OCI-LY1 (cell line): Measurements from ENCODE around the gene BTBD10.

ENCODE experiments used
- H2AFZ ChIP-seq: fragments of 200-600 bp; sonication (generic), shearing (Covaris generic); 2 replicates; pipeline ENCODE4 v1.6.0; 2014; ENCODE audit warnings: antibody characterized with exemption, mild to moderate bottlenecking, low read length
- H3F3A ChIP-seq: fragments of 200-600 bp; sonication (generic), shearing (Covaris generic); 2 replicates; pipeline ENCODE4 v1.6.0; 2014; ENCODE audit warnings: mild to moderate bottlenecking, antibody characterized with exemption, low read length, moderate library complexity; ENCODE audit not compliant: insufficient read depth
- H3K27ac ChIP-seq: fragments of 200-600 bp; sonication (generic); 2 replicates; pipeline ENCODE4 v1.5.1; 2014; ENCODE audit warnings: low read length, mixed run types, mild to moderate bottlenecking, low read depth; ENCODE audit not compliant: poor library complexity, severe bottlenecking
- H3K27me3 ChIP-seq: fragments of 200-600 bp; sonication (generic); 2 replicates; pipeline ENCODE4 v1.6.0; 2014; ENCODE audit warnings: antibody characterized with exemption, mild to moderate bottlenecking, low read length, moderate library complexity; ENCODE audit not compliant: insufficient read depth
- H3K36me3 ChIP-seq: fragments of 200-600 bp; sonication (generic); 2 replicates; pipeline ENCODE4 v1.6.1; 2014; ENCODE audit warnings: mild to moderate bottlenecking, antibody characterized with exemption, low read length, moderate library complexity, mixed read lengths; ENCODE audit not compliant: insufficient read depth
- H3K4me1 ChIP-seq: fragments of 200-600 bp; sonication (generic); 2 replicates; pipeline ENCODE4 v1.5.1; 2014; ENCODE audit warnings: mild to moderate bottlenecking, low read length, moderate library complexity; ENCODE audit not compliant: insufficient read depth, severe bottlenecking
- H3K4me2 ChIP-seq: fragments of 200-600 bp; sonication (generic), shearing (Covaris generic); 2 replicates; pipeline ENCODE4 v1.6.1; 2014; ENCODE audit warnings: low read length
- H3K4me3 ChIP-seq: fragments of 200-600 bp; sonication (generic); 2 replicates; pipeline ENCODE4 v1.5.1; 2014; ENCODE audit warnings: low read length, low read depth, mild to moderate bottlenecking, mixed read lengths; ENCODE audit not compliant: poor library complexity, severe bottlenecking
- H3K79me2 ChIP-seq: fragments of 200-600 bp; shearing (Covaris generic); 2 replicates; pipeline ENCODE4 v1.6.1; 2016; ENCODE audit warnings: mixed run types, low read length, mixed read lengths; ENCODE audit not compliant: insufficient read depth
- H3K9ac ChIP-seq: fragments of 200-600 bp; sonication (generic), shearing (Covaris generic); 2 replicates; pipeline ENCODE4 v1.6.1; 2014; ENCODE audit warnings: mild to moderate bottlenecking, low read length, mixed read lengths
- H3K9me2 ChIP-seq: fragments of 200-600 bp; sonication (generic), shearing (Covaris generic); 2 replicates; pipeline ENCODE4 v1.6.1; 2014; ENCODE audit warnings: low read depth, mild to moderate bottlenecking, low read length, mixed read lengths
- H3K9me3 ChIP-seq: fragments of 200-600 bp; shearing (Covaris generic); 2 replicates; pipeline ENCODE4 v1.6.1; 2014; ENCODE audit warnings: low read length, mixed read lengths
- H4K20me1 ChIP-seq: fragments of 200-600 bp; sonication (generic), shearing (Covaris generic); 2 replicates; pipeline ENCODE4 v1.6.0; 2016; ENCODE audit warnings: mild to moderate bottlenecking, low read length; ENCODE audit not compliant: insufficient read depth
- EZH2 ChIP-seq: fragments of 200-600 bp; sonication (generic), shearing (Covaris generic); IDR thresholded peaks from 2 replicates; pipeline ENCODE4 v1.8.0; 2017; ENCODE audit warnings: borderline replicate concordance, mixed run types, mild to moderate bottlenecking, antibody characterized with exemption, low read length, moderate library complexity, mixed read lengths
- TF ChIP-seq, protein P1 (sequence below): fragments of 200-600 bp; sonication (generic), shearing (Covaris generic); IDR thresholded peaks from 2 replicates; pipeline ENCODE4 v1.5.1; 2017; ENCODE audit warnings: mild to moderate bottlenecking, antibody characterized with exemption, low read length, moderate library complexity, mixed read lengths

Gene BTBD10

DNA sequence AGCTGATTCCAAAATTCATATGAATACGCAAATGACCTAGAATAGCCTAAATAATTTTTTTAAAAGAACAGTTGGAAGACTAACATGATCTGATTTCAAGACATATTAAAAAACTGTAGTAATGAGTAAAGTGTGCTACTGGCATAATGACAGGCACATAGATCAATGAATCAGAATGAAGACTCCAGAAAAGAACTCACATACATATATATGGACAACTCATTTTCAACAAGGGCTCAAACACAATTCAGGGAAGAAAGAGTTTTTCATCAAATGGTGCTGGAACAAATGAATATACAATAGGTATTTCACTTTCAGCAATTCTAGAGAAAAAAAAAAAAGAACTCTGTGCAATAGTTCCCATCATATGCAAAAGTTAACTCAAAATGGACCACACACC is 33.7 kb downstream of the BTBD10 start:
- Histone ChIP-seq H3K4me1 (no peaks in the 10 kb centered on the region), H2AFZ (no peak overlapping the region), H3K4me3 (no peak overlapping the region), H3K79me2 (peaks cover 11% of the 10 kb centered on the region), H3K27me3 (no peaks in the 10 kb centered on the region), H3K9me2 (no peaks in the 10 kb centered on the region), H3K27ac (no peak overlapping the region), H3K4me2 (no peak overlapping the region), H4K20me1 (no peaks in the 10 kb centered on the region), H3K9me3 (peaks cover 8% of the 10 kb centered on the region), H3F3A (no peaks in the 10 kb centered on the region), H3K36me3 (no peaks in the 10 kb centered on the region), H3K9ac (no peak overlapping the region)
- TF ChIP-seq, protein P1, sequence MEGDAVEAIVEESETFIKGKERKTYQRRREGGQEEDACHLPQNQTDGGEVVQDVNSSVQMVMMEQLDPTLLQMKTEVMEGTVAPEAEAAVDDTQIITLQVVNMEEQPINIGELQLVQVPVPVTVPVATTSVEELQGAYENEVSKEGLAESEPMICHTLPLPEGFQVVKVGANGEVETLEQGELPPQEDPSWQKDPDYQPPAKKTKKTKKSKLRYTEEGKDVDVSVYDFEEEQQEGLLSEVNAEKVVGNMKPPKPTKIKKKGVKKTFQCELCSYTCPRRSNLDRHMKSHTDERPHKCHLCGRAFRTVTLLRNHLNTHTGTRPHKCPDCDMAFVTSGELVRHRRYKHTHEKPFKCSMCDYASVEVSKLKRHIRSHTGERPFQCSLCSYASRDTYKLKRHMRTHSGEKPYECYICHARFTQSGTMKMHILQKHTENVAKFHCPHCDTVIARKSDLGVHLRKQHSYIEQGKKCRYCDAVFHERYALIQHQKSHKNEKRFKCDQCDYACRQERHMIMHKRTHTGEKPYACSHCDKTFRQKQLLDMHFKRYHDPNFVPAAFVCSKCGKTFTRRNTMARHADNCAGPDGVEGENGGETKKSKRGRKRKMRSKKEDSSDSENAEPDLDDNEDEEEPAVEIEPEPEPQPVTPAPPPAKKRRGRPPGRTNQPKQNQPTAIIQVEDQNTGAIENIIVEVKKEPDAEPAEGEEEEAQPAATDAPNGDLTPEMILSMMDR = no peak
- TF ChIP-seq EZH2 = no peak

- no peak overlapping the region for H3K9ac ChIP-seq
Observed at GRCh38 chr11:13427440-13427839, 35.6 kb downstream of the BTBD10 start.

GRCh38 chr11:13423372-13423771 is 39.6 kb downstream of the BTBD10 start:
- no peak for TF ChIP-seq EZH2
- TF ChIP-seq, protein P1 = no peak
- no peaks in the 10 kb centered on the region for H3K9me2 ChIP-seq
- H3K4me3 ChIP-seq = no peak overlapping the region
- H3K4me1 ChIP-seq = no peaks in the 10 kb centered on the region
- H3K79me2 ChIP-seq = peaks cover 11% of the 10 kb centered on the region
- H3F3A ChIP-seq = no peaks in the 10 kb centered on the region
- H3K9me3 ChIP-seq = peaks cover 8% of the 10 kb centered on the region
- no peak overlapping the region for H3K4me2 ChIP-seq
- H3K9ac ChIP-seq = no peak overlapping the region
- no peaks in the 10 kb centered on the region for H3K27me3 ChIP-seq
- H3K27ac ChIP-seq = no peak overlapping the region
- H2AFZ ChIP-seq = no peak overlapping the region
- peaks cover 7% of the 10 kb centered on the region; the same call in 1 of the 2 replicates for H3K36me3 ChIP-seq
- H4K20me1 ChIP-seq = no peaks in the 10 kb centered on the region

More at GRCh38 chr11:13427440-13427839, 35.6 kb downstream of the BTBD10 start:
- H3K4me1 ChIP-seq = no peaks in the 10 kb centered on the region
- peaks cover 8% of the 10 kb centered on the region for H3K9me3 ChIP-seq
- H3K36me3 ChIP-seq = no peaks in the 10 kb centered on the region
- no peaks in the 10 kb centered on the region for H3K27me3 ChIP-seq
- H3K4me3 ChIP-seq = no peak overlapping the region
- no peak for TF ChIP-seq EZH2
- TF ChIP-seq, protein P1 = no peak
- H3F3A ChIP-seq = no peaks in the 10 kb centered on the region
- no peaks in the 10 kb centered on the region for H4K20me1 ChIP-seq
- H3K4me2 ChIP-seq = no peak overlapping the region
- H3K9me2 ChIP-seq = no peaks in the 10 kb centered on the region
- H2AFZ ChIP-seq = no peak overlapping the region
- H3K27ac ChIP-seq = no peak overlapping the region
- H3K79me2 ChIP-seq = peaks cover 11% of the 10 kb centered on the region
